Psoas muscle (tissue), 8 donors: ENCODE results near the gene LMAN2. TPM values are rescaled to one million over a fixed set of nuclear protein-coding genes. Genes with fewer than 3 reads are reported as not detected.
"Not testable (repeated sequence)": the region's sequence is repeated elsewhere in the genome, so short reads cannot be mapped to it uniquely, and the experiment has no call there.

Experiments
- ATAC-seq, 4 donors: fragments of 200-7000 bp; cut with Tn5 transposase; one replicate each; pipeline ENCODE4 v1.9.1; 2020; ENCODE audit warnings: moderate library complexity in 3 of 4, mild to moderate bottlenecking in 2 of 4
- DNase-seq, 2 donors: peaks; one replicate each; pipeline ENCODE4 v3.0.0-alpha.2; 2020
- H3K27ac ChIP-seq: fragments of 200-600 bp; one replicate; pipeline ENCODE4 v1.8.0; 2022
- H3K27me3 ChIP-seq, 3 donors: fragments of 200-600 bp in 1 of 3; one replicate each; pipeline versions ENCODE4 v1.6.1 to v1.8.0; 2013 to 2022; ENCODE audit warnings: low read length in 2 of 3, mild to moderate bottlenecking in 2 of 3, moderate library complexity in 1 of 3; ENCODE audit not compliant: insufficient read depth in 3 of 3
- H3K36me3 ChIP-seq, 2 donors: fragments of 200-600 bp in 1 of 2; one replicate each; pipeline versions ENCODE4 v1.6.1 to v1.8.0; 2013 to 2022; ENCODE audit warnings: low read depth in 1 of 2, mild to moderate bottlenecking in 1 of 2, moderate library complexity in 1 of 2; ENCODE audit not compliant: insufficient read depth in 1 of 2
- H3K4me1 ChIP-seq: fragments of 200-600 bp; one replicate; pipeline ENCODE4 v1.8.0; 2022
- H3K4me3 ChIP-seq: fragments of 200-600 bp; one replicate; pipeline ENCODE4 v1.8.0; 2022; ENCODE audit warnings: mild to moderate bottlenecking
- H3K9me3 ChIP-seq: fragments of 200-600 bp; one replicate; pipeline ENCODE4 v1.8.0; 2022
- WGBS, 3 donors: extraction: QIAGEN DNeasy Blood & Tissue Kit; methylation state at CpG; one replicate each; pipeline versions ENCODE4 v1.1.6 to v1.1.7; 2013; 5-methylcytosine and 5-hydroxymethylcytosine counted together
- intact Hi-C, 2 donors: fragments of 100-400 bp; cut with DNase I; formaldehyde crosslinking; loops; one replicate each; pipeline versions ENCODE4 v1.11.0 to v1.14.2; 2022
- polyA plus RNA-seq, 3 donors: library from polyadenylated mRNA; stranded (reverse); fragments of 200-250 nt; gene quantifications; one replicate each; pipeline ENCODE4 v1.2.3, GENCODE V29; 2013
- total RNA-seq, 4 donors: library from RNA; stranded (reverse); fragmentation: NEBNext Ultra II Directional in 2 of 4; extraction: Animal tissue kit (Norgen Biotek cat#: 25700) in 2 of 4; gene quantifications; one replicate each; pipeline versions ENCODE4 v1.2.1 to v1.2.4, GENCODE V29; 2021 to 2023
- TF ChIP-seq, protein P1 (sequence below): fragments of 200-600 bp; IDR thresholded peaks from one replicate; pipeline ENCODE4 v1.8.0; 2022; ENCODE audit warnings: antibody characterized with exemption
- donor health status: healthy with polysubstance abuse.
- donor health status: DM: no; HTN: no; CAD: no; lungs with moderate emphysema.
- donor health status: Bipolar disorder and iron deficiency.
- donor health status: healthy.
- donor health status: DM: yes; HTN: yes; CAD: no.
- donor health status: DM: no; HTN: no; CAD: no.
- donor health status: DM: no; HTN: no; CAD: no.
- donor health status: DM: yes; HTN: yes; CAD: no.

The LMAN2 gene
- total and polyA plus RNA-seq, 7 donors, result 28.7 to 193 (median 55.8) TPM

- Histone ChIP-seq H3K9me3 (no peaks in the 10 kb centered on the region), H3K4me3 (no peak overlapping the region), H3K27me3 (no peaks in the 10 kb centered on the region), H3K27ac (no peak overlapping the region), H3K36me3 (no peaks in the 10 kb centered on the region), H3K4me1 (peaks cover 31% of the 10 kb centered on the region)
- intact Hi-C loops, result no loop called here
- TF ChIP-seq, protein P1, sequence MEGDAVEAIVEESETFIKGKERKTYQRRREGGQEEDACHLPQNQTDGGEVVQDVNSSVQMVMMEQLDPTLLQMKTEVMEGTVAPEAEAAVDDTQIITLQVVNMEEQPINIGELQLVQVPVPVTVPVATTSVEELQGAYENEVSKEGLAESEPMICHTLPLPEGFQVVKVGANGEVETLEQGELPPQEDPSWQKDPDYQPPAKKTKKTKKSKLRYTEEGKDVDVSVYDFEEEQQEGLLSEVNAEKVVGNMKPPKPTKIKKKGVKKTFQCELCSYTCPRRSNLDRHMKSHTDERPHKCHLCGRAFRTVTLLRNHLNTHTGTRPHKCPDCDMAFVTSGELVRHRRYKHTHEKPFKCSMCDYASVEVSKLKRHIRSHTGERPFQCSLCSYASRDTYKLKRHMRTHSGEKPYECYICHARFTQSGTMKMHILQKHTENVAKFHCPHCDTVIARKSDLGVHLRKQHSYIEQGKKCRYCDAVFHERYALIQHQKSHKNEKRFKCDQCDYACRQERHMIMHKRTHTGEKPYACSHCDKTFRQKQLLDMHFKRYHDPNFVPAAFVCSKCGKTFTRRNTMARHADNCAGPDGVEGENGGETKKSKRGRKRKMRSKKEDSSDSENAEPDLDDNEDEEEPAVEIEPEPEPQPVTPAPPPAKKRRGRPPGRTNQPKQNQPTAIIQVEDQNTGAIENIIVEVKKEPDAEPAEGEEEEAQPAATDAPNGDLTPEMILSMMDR, result no peak
- DNase-seq (no peak), ATAC-seq (no peak)
- WGBS, 3 donors, result 66 to 77% (median 72%) methylated on average over 8 of the region's 8 CpGs
Measured at GRCh38 chr5:177362292-177362609, 10.8 kb upstream of the LMAN2 start.

DNA sequence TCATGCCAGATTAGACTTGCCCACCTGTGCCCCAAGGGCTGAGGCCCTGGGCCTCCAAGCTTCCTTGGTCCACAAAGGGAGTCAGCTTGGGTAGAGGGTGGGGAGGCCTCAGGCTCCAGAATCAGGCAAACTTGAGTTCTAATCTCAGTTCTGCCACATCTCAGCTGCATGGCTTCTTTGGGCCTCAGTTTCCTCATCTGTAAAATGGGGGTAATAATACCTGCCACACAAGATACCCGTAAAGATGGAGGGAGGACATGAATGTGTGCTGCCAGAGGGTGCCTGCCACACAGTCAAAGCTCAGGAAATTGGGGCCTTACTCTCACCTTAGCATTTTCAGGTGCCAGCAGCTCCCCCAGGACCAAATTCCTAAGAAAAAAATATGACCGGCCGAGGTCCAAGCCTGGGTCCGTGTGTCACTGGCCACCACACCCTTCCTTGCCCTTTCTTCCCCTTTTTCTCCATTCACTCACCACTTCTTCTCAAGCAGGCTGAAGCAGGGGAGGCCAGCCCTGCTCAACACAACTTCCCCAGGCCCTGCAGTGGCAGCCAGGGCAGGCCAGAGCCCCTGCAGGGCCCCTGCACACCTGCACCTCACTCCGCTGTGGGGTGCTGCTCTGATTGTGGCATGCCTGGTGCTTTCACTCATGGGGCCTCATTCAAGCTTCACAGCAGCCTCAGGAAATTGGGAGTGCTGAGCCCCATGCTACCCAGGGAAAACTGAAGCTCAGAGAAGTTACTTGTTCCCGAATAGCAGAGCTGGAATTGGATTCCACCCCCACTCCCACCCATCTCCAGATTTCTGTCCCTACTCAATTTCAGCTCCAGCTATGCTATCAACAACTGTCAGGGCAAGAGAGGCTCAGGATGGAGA lies 10.2 kb upstream of the LMAN2 start:
- DNase-seq, result peak in 1 of 2 donors; percentile 38
- H3K36me3 ChIP-seq, result no peaks in the 10 kb centered on the region
- no peak for ATAC-seq
- intact Hi-C loops, result no loop called here
- 76 to 79% (median 78%) methylated on average over 6 of the region's 6 CpGs for WGBS, 3 donors
- no peak overlapping the region for H3K4me3 ChIP-seq
- TF ChIP-seq, protein P1, result no peak
- no peak overlapping the region for H3K27ac ChIP-seq
- H3K27me3 ChIP-seq, result no peaks in the 10 kb centered on the region
- no peaks in the 10 kb centered on the region for H3K9me3 ChIP-seq
- H3K4me1 ChIP-seq, result peaks cover 30% of the 10 kb centered on the region

GRCh38 chr5:177360740-177361139 lies 9.3 kb upstream of the LMAN2 start:
- H3K27me3 ChIP-seq, H3K9me3 ChIP-seq, H3K27ac ChIP-seq, H3K36me3 ChIP-seq, ATAC-seq, intact Hi-C loops, H3K4me3 ChIP-seq: not testable (repeated sequence)
- peaks cover 22% of the 10 kb centered on the region for H3K4me1 ChIP-seq
- peak in 1 of 2 donors; percentile 35 for DNase-seq
- 84 to 92% (median 90%) methylated on average over 7 of the region's 7 CpGs for WGBS, 3 donors

DNA sequence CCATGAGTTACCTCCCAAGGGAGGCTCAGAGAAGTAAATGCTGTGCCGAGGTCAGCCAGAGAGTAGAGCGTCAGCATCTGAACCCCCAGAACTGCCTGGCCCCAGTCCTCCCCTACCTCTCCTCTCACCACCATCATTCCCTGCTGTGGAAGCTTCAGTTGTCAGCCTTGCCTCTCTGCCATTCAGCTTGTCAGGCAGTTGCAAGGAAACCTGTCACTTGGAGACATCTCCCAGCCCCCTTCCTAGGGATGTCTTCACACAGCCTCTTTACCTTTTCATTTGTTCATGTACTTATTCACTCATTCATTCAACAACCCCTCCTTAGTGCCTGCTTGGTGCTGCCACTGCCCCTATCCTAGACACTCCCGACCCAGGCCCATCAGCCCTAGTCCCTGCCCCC lies 8.4 kb upstream of the LMAN2 start:
- no peak for ATAC-seq
- peaks cover 22% of the 10 kb centered on the region for H3K4me1 ChIP-seq
- TF ChIP-seq, protein P1, result no peak
- 69 to 81% (median 75%) methylated on average over 3 of the region's 3 CpGs for WGBS, 3 donors
- no peaks in the 10 kb centered on the region for H3K36me3 ChIP-seq
- no peaks in the 10 kb centered on the region for H3K27me3 ChIP-seq
- intact Hi-C loops, result no loop called here
- H3K4me3 ChIP-seq, result no peak overlapping the region
- no peaks in the 10 kb centered on the region for H3K9me3 ChIP-seq
- no peak overlapping the region for H3K27ac ChIP-seq
- peak in 1 of 2 donors; percentile 6 for DNase-seq

- 72 to 74% (median 74%) methylated on average over 6 of the region's 6 CpGs for WGBS, 3 donors
- Histone ChIP-seq H3K27me3 (no peaks in the 10 kb centered on the region), H3K4me3 (no peak overlapping the region)
Measured at GRCh38 chr5:177359451-177359851, 8.0 kb upstream of the LMAN2 start.

More at GRCh38 chr5:177359451-177359851, 8.0 kb upstream of the LMAN2 start:
- no peak for ATAC-seq
- Histone ChIP-seq H3K27ac (no peak overlapping the region), H3K9me3 (no peaks in the 10 kb centered on the region), H3K36me3 (no peaks in the 10 kb centered on the region), H3K4me1 (peaks cover 22% of the 10 kb centered on the region)
- no peak for DNase-seq
- intact Hi-C loops, result no loop called here
- TF ChIP-seq, protein P1, result no peak
